Measurements from ENCODE around the gene FNDC3B.

The FNDC3B gene

GRCh38 chr3:172115787-172116186, 76.4 kb downstream of the FNDC3B start:
- Histone ChIP-seq H3K9me3 (ENCODE audit: control insufficient read depth, low read length) (no peaks in the 10 kb centered on the region), H3K4me1 (ENCODE audit: control insufficient read depth, insufficient read depth, low read length, poor library complexity, severe bottlenecking) (no peaks in the 10 kb centered on the region), H3K27ac (ENCODE audit: low read depth, low read length, severe bottlenecking) (no peak overlapping the region), H3K36me3 (ENCODE audit: control insufficient read depth, insufficient read depth, low read length) (peaks cover 84% of the 10 kb centered on the region), H3K4me3 (ENCODE audit: extremely low read depth, insufficient read depth, low read length, poor library complexity, severe bottlenecking) (no peak overlapping the region)
- WGBS, 2 experiments (ENCODE audit: insufficient coverage in 2 of 2) = no CpG with 5 or more reads among the region's 4 CpGs

GRCh38 chr3:172118019-172118418, 78.6 kb downstream of the FNDC3B start:
- no peaks in the 10 kb centered on the region for H3K4me1 ChIP-seq (ENCODE audit: control insufficient read depth, insufficient read depth, low read length, poor library complexity, severe bottlenecking)
- peaks cover 90% of the 10 kb centered on the region for H3K36me3 ChIP-seq (ENCODE audit: control insufficient read depth, insufficient read depth, low read length)
- 92% methylated on average over 1 of the region's 4 CpGs; no CpG with 5 or more reads in 1 of the 2 experiments for WGBS, 2 experiments (ENCODE audit: insufficient coverage in 2 of 2)
- no peaks in the 10 kb centered on the region for H3K9me3 ChIP-seq (ENCODE audit: control insufficient read depth, low read length)
- no peak overlapping the region for H3K27ac ChIP-seq (ENCODE audit: low read depth, low read length, severe bottlenecking)
- H3K4me3 ChIP-seq (ENCODE audit: extremely low read depth, insufficient read depth, low read length, poor library complexity, severe bottlenecking) = no peak overlapping the region

- Histone ChIP-seq H3K9me3 (ENCODE audit: control insufficient read depth, low read length) (no peaks in the 10 kb centered on the region), H3K4me3 (ENCODE audit: extremely low read depth, insufficient read depth, low read length, poor library complexity, severe bottlenecking) (no peak overlapping the region), H3K36me3 (ENCODE audit: control insufficient read depth, insufficient read depth, low read length) (peaks cover 90% of the 10 kb centered on the region), H3K4me1 (ENCODE audit: control insufficient read depth, insufficient read depth, low read length, poor library complexity, severe bottlenecking) (peaks cover 5% of the 10 kb centered on the region), H3K27ac (ENCODE audit: low read depth, low read length, severe bottlenecking) (no peak overlapping the region)
- 88 to 100% methylated on average over 1 to 2 of the region's 7 CpGs for WGBS, 2 experiments (ENCODE audit: insufficient coverage in 2 of 2)
Observed at GRCh38 chr3:172119266-172119969, 80.0 kb downstream of the FNDC3B start.

GRCh38 chr3:172120912-172121311, 81.5 kb downstream of the FNDC3B start:
- Histone ChIP-seq H3K27ac (ENCODE audit: low read depth, low read length, severe bottlenecking) (no peak overlapping the region), H3K9me3 (ENCODE audit: control insufficient read depth, low read length) (no peaks in the 10 kb centered on the region), H3K36me3 (ENCODE audit: control insufficient read depth, insufficient read depth, low read length) (peaks cover 91% of the 10 kb centered on the region), H3K4me1 (ENCODE audit: control insufficient read depth, insufficient read depth, low read length, poor library complexity, severe bottlenecking) (peaks cover 20% of the 10 kb centered on the region), H3K4me3 (ENCODE audit: extremely low read depth, insufficient read depth, low read length, poor library complexity, severe bottlenecking) (no peak overlapping the region)
- WGBS, 2 experiments (ENCODE audit: insufficient coverage in 2 of 2) = 93 to 94% methylated on average over 2 to 3 of the region's 6 CpGs

- H3K27ac ChIP-seq (ENCODE audit: low read depth, low read length, severe bottlenecking) = no peak overlapping the region
- H3K4me3 ChIP-seq (ENCODE audit: extremely low read depth, insufficient read depth, low read length, poor library complexity, severe bottlenecking) = no peak overlapping the region
- H3K36me3 ChIP-seq (ENCODE audit: control insufficient read depth, insufficient read depth, low read length) = peaks cover 90% of the 10 kb centered on the region
- WGBS, 2 experiments (ENCODE audit: insufficient coverage in 2 of 2) = 100% methylated on average over 2 of the region's 6 CpGs; no CpG with 5 or more reads in 1 of the 2 experiments
- no peaks in the 10 kb centered on the region for H3K9me3 ChIP-seq (ENCODE audit: control insufficient read depth, low read length)
- peaks cover 31% of the 10 kb centered on the region for H3K4me1 ChIP-seq (ENCODE audit: control insufficient read depth, insufficient read depth, low read length, poor library complexity, severe bottlenecking)
Observed at GRCh38 chr3:172121981-172122380, 82.6 kb downstream of the FNDC3B start.

- peaks cover 89% of the 10 kb centered on the region for H3K36me3 ChIP-seq (ENCODE audit: control insufficient read depth, insufficient read depth, low read length)
- WGBS, 2 experiments (ENCODE audit: insufficient coverage in 2 of 2) = 91 to 100% methylated on average over 3 to 5 of the region's 5 CpGs
Observed at GRCh38 chr3:172124271-172124670, 84.9 kb downstream of the FNDC3B start.

GRCh38 chr3:172125053-172125452, 85.7 kb downstream of the FNDC3B start:
- WGBS, 2 experiments (ENCODE audit: insufficient coverage in 2 of 2) = 80 to 82% methylated on average over 1 to 5 of the region's 6 CpGs
- H3K9me3 ChIP-seq (ENCODE audit: control insufficient read depth, low read length) = no peaks in the 10 kb centered on the region
- H3K36me3 ChIP-seq (ENCODE audit: control insufficient read depth, insufficient read depth, low read length) = peaks cover 82% of the 10 kb centered on the region
- peaks cover 50% of the 10 kb centered on the region for H3K4me1 ChIP-seq (ENCODE audit: control insufficient read depth, insufficient read depth, low read length, poor library complexity, severe bottlenecking)
- H3K27ac ChIP-seq (ENCODE audit: low read depth, low read length, severe bottlenecking) = peak overlapping the region; percentile 36
- H3K4me3 ChIP-seq (ENCODE audit: extremely low read depth, insufficient read depth, low read length, poor library complexity, severe bottlenecking) = no peak overlapping the region

More at GRCh38 chr3:172124271-172124670, 84.9 kb downstream of the FNDC3B start:
- Histone ChIP-seq H3K9me3 (ENCODE audit: control insufficient read depth, low read length) (no peaks in the 10 kb centered on the region), H3K4me3 (ENCODE audit: extremely low read depth, insufficient read depth, low read length, poor library complexity, severe bottlenecking) (no peak overlapping the region), H3K27ac (ENCODE audit: low read depth, low read length, severe bottlenecking) (no peak overlapping the region), H3K4me1 (ENCODE audit: control insufficient read depth, insufficient read depth, low read length, poor library complexity, severe bottlenecking) (peaks cover 48% of the 10 kb centered on the region)

- WGBS, 2 experiments (ENCODE audit: insufficient coverage in 2 of 2) = 95 to 100% methylated on average over 4 to 5 of the region's 6 CpGs
- Histone ChIP-seq H3K36me3 (ENCODE audit: control insufficient read depth, insufficient read depth, low read length) (peaks cover 78% of the 10 kb centered on the region), H3K27ac (ENCODE audit: low read depth, low read length, severe bottlenecking) (peak overlapping the region; percentile 86), H3K4me1 (ENCODE audit: control insufficient read depth, insufficient read depth, low read length, poor library complexity, severe bottlenecking) (peaks cover 59% of the 10 kb centered on the region), H3K4me3 (ENCODE audit: extremely low read depth, insufficient read depth, low read length, poor library complexity, severe bottlenecking) (no peak overlapping the region), H3K9me3 (ENCODE audit: control insufficient read depth, low read length) (no peaks in the 10 kb centered on the region)
Observed at GRCh38 chr3:172125963-172126457, 86.6 kb downstream of the FNDC3B start.

GRCh38 chr3:172126741-172127140, 87.4 kb downstream of the FNDC3B start:
- peak overlapping the region; percentile 86 for H3K27ac ChIP-seq (ENCODE audit: low read depth, low read length, severe bottlenecking)
- H3K36me3 ChIP-seq (ENCODE audit: control insufficient read depth, insufficient read depth, low read length) = peaks cover 73% of the 10 kb centered on the region
- WGBS, 2 experiments (ENCODE audit: insufficient coverage in 2 of 2) = 67 to 72% methylated on average over 2 of the region's 3 CpGs
- H3K4me1 ChIP-seq (ENCODE audit: control insufficient read depth, insufficient read depth, low read length, poor library complexity, severe bottlenecking) = peaks cover 59% of the 10 kb centered on the region
- no peaks in the 10 kb centered on the region for H3K9me3 ChIP-seq (ENCODE audit: control insufficient read depth, low read length)
- no peak overlapping the region for H3K4me3 ChIP-seq (ENCODE audit: extremely low read depth, insufficient read depth, low read length, poor library complexity, severe bottlenecking)

GRCh38 chr3:172127141-172127540, 87.8 kb downstream of the FNDC3B start:
- WGBS, 2 experiments (ENCODE audit: insufficient coverage in 2 of 2) = 85 to 100% methylated on average over 1 to 2 of the region's 2 CpGs
- no peak overlapping the region for H3K4me3 ChIP-seq (ENCODE audit: extremely low read depth, insufficient read depth, low read length, poor library complexity, severe bottlenecking)
- peaks cover 59% of the 10 kb centered on the region for H3K4me1 ChIP-seq (ENCODE audit: control insufficient read depth, insufficient read depth, low read length, poor library complexity, severe bottlenecking)
- H3K36me3 ChIP-seq (ENCODE audit: control insufficient read depth, insufficient read depth, low read length) = peaks cover 73% of the 10 kb centered on the region
- H3K27ac ChIP-seq (ENCODE audit: low read depth, low read length, severe bottlenecking) = peak overlapping the region; percentile 86
- no peaks in the 10 kb centered on the region for H3K9me3 ChIP-seq (ENCODE audit: control insufficient read depth, low read length)

- no peak overlapping the region for H3K4me3 ChIP-seq (ENCODE audit: extremely low read depth, insufficient read depth, low read length, poor library complexity, severe bottlenecking)
- H3K27ac ChIP-seq (ENCODE audit: low read depth, low read length, severe bottlenecking) = no peak overlapping the region
- no peaks in the 10 kb centered on the region for H3K9me3 ChIP-seq (ENCODE audit: control insufficient read depth, low read length)
- WGBS, 2 experiments (ENCODE audit: insufficient coverage in 2 of 2) = 81% methylated on average over 3 of the region's 6 CpGs; no CpG with 5 or more reads in 1 of the 2 experiments
- H3K4me1 ChIP-seq (ENCODE audit: control insufficient read depth, insufficient read depth, low read length, poor library complexity, severe bottlenecking) = peaks cover 59% of the 10 kb centered on the region
- peaks cover 65% of the 10 kb centered on the region for H3K36me3 ChIP-seq (ENCODE audit: control insufficient read depth, insufficient read depth, low read length)
Observed at GRCh38 chr3:172127929-172128580, 88.7 kb downstream of the FNDC3B start.
